GM18507 (cell line): Measurements from ENCODE around the gene NCAN.
A peak's percentile ranks its signal among the peaks of the same experiment; 100 is the strongest.
"Not testable (repeated sequence)": the region's sequence is repeated elsewhere in the genome, so short reads cannot be mapped to it uniquely, and the experiment has no call there.

ENCODE experiments used
- DNase-seq: peaks from one replicate; pipeline ENCODE4 v3.0.0; 2011; ENCODE audit warnings: low read depth; ENCODE audit not compliant: insufficient read length; ENCODE audit errors: extremely low spot score
- FAIRE-seq: peaks from 2 replicates; lab custom pipeline; 2011; peaks lifted over from hg19 to GRCh38; lab: Jason Lieb, UNC

The NCAN gene

DNA sequence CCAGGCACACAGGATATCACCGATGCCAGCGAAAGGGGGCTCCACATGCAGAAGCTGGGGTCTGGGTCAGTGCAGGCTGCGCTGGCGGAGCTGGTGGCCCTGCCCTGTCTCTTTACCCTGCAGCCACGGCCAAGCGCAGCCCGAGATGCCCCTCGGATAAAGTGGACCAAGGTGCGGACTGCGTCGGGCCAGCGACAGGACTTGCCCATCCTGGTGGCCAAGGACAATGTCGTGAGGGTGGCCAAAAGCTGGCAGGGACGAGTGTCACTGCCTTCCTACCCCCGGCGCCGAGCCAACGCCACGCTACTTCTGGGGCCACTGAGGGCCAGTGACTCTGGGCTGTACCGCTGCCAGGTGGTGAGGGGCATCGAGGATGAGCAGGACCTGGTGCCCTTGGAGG, 7.2 kb downstream of the NCAN start:
- FAIRE-seq = no peak

DNA sequence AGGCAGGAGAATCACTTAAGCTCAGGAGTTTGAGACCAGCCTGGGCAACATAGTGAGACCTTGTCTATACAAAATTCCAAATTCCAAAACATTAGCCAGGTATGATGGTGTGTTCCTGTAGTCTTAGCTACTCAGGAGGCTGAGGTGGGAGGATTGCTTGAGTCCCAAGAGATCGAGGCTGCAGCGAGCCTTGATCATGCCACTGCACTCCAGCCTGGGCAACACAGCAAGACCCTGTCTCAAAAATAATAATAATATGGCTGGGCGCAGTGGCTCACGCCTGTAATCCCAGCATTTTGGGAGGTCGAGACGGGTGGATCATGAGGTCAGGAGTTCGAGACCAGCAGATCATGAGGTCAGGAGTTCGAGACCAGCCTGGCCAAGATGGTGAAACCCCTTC, 9.2 kb downstream of the NCAN start:
- not testable (repeated sequence) for FAIRE-seq, DNase-seq

More for the DNA sequence above, 7.2 kb downstream of the NCAN start:
- DNase-seq = no peak

DNA sequence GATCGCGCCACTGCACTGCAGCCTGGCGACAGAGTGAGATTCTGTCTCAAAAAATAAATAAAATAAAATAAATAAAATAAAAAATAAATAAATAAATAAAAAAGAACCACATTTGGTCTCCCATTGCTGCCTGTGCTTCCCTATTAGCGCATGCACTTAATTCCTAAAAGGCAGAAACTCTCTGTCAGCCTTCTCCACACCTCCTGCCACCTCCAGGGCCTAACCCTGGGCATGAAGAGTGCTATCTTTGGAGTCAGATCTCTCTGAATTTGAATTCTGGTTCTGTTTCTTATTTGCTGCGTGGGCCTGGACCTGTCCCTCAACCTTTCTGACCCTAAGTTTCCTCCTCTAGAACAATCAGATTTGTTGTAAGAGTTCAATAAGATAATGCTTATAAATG, 11.3 kb downstream of the NCAN start:
- DNase-seq (no peak), FAIRE-seq (no peak)

DNA sequence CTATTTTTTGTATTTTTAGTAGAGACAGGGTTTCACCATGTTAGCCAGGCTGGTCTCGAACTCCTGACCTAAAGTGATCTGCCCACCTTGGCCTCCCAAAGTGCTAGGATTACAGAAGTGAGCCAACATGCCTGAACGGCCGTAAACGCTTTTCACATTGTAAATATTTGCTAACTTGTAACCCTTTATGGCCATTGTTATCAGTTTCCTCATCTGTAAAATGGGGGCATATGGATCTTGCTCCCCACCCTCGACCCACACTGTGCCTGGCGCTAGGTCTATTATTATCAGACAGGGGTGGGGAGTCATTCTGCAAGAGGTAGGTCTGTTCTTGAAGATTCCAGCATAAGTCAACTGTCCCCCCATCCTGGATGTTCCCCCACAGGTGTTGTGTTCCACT, 11.9 kb downstream of the NCAN start:
- no peak for DNase-seq
- FAIRE-seq = no peak

DNA sequence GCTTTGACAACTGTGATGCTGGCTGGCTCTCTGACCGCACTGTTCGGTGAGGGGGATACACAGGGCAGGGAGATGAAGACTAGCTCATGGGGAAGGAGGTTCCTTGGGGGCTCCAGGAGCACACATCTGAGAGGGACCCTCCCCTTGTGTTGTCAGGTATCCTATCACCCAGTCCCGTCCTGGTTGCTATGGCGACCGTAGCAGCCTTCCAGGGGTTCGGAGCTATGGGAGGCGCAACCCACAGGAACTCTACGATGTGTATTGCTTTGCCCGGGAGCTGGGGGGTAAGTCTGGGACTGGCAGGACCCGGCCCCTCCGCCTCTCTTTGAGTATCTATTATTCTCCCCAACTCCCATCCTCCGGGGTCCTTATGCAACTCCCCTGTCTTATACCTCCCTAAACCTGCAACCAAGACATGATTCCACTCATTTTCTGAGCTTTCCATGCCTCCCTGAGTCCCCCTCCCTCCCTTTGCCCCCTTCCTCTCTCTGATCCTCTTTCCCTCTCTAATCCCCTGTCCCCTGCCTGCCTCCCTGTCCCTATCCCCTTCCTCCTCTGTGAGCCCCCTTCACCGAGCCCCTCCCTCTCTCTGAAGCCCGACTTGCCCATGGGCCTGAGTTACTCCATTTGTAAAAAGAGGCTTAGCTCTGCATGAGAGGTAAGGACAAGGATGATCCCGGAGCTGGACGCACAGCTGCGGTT, 12.5 kb downstream of the NCAN start:
- no peak for FAIRE-seq
- DNase-seq = no peak

DNA sequence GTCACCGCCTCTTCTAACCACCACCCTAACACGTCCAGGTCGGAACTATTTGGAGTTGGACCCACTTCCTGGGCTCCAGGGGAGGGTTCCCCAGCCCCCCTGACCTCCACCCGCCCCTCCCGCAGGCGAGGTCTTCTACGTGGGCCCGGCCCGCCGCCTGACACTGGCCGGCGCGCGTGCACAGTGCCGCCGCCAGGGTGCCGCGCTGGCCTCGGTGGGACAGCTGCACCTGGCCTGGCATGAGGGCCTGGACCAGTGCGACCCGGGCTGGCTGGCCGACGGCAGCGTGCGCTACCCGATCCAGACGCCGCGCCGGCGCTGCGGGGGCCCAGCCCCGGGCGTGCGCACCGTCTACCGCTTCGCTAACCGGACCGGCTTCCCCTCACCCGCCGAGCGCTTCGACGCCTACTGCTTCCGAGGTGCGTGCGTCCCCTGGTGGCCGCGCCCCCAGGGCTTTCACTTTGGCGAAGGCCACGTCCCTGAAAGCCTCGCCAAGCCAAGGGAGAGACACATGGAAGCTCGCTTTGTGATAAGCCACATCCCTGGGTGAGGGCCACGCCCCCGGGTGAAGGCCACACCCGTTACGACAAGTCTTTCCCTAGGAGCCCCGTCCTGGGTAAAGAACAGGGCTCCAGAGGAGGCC, 13.2 kb downstream of the NCAN start:
- DNase-seq (peak; percentile 74), FAIRE-seq (no peak)

DNA sequence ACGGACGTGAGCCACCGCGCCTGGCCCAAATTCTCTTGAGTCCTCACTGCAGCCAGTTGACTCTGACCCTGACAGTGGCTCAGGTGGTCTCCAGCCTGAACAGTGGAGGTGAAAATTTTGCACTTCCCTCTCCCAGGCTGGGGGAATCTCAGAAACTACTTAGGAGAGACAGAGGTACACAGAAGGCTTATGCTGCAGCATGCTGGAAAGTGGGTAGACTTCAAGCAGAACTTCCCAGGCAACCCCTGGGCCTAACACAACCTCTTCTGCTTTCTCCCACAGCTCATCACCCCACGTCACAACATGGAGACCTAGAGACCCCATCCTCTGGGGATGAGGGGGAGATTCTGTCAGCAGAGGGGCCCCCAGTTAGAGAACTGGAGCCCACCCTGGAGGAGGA, 14.4 kb downstream of the NCAN start:
- DNase-seq (no peak), FAIRE-seq (no peak)

DNA sequence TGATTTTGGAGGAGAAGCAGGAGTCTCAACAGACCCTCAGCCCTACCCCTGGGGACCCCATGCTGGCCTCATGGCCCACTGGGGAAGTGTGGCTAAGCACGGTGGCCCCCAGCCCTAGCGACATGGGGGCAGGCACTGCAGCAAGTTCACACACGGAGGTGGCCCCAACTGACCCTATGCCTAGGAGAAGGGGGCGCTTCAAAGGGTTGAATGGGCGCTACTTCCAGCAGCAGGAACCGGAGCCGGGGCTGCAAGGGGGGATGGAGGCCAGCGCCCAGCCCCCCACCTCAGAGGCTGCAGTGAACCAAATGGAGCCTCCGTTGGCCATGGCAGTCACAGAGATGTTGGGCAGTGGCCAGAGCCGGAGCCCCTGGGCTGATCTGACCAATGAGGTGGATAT, 14.9 kb downstream of the NCAN start:
- FAIRE-seq = no peak

DNA sequence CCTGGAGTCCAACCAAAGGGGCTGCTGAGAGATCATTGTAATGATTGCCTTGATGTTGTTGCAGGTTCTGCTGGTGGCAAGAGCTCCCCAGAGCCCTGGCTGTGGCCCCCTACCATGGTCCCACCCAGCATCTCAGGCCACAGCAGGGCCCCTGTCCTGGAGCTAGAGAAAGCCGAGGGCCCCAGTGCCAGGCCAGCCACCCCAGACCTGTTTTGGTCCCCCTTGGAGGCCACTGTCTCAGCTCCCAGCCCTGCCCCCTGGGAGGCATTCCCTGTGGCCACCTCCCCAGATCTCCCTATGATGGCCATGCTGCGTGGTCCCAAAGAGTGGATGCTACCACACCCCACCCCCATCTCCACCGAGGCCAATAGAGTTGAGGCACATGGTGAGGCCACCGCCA, 15.5 kb downstream of the NCAN start:
- no peak for FAIRE-seq

More for the DNA sequence above, 14.9 kb downstream of the NCAN start:
- DNase-seq = no peak

DNA sequence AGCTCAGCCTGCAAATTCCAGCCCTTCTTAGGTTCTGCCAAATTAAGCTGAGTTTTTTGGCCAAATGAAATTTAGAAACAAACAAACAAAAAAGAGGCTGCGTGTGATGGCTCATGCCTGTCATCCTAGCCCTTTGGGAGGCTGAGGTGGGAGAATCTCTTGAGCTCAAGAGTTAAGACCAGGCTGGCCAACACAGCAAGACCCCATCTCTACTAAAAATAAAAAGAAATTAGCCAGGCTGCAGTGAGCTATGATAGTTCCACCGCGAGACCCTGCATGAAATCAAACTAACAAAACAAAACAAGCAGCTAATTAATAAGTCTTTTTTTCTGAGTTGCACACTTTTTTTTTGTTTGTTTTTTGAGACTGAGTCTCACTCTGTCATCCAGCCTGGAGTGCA, 17.9 kb downstream of the NCAN start:
- no peak for FAIRE-seq
- DNase-seq = no peak

More for the DNA sequence above, 15.5 kb downstream of the NCAN start:
- no peak for DNase-seq

DNA sequence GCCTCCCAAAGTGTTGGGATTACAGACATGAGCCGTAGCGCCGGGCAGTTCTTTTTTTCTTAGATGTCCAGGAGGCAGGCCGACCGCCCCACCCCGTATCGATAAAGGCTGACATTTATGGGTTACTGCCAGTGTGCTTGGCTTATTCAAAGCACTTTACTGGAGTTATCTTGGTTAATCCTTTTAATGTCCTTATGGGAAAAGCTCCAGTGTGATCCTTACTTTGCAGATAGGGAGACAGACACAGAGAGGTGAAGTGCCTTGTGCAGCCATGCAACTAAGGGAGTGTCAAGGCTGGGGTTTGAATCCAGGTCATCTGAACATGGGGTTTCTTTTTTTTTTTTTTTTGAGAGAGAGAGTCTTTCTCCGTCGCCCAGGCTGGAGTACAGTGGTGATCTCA, 19.2 kb downstream of the NCAN start:
- no peak for FAIRE-seq
- no peak for DNase-seq

DNA sequence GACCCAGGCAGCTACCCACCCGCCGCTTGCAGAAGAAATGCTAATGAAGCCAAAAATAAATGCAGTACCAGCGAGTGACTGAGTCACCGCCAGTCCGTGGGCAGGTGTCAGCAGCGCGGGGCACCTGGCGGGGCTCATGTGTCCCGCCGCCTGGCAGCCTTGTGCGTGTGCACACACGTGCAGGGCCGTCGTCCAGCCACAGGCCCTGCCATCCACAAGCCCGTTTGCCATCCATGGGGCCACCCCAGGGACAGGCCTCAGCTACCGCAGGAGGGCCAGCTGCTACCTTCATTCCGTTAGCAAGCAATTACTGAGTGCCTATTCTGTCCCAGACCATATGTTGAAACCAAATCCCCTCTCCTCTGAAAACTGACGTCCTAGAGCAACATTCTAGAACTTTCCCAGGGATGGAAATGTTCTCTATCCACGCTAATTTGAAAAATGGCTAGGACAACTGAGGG, 20.5 kb downstream of the NCAN start:
- FAIRE-seq = no peak
- DNase-seq = no peak

DNA sequence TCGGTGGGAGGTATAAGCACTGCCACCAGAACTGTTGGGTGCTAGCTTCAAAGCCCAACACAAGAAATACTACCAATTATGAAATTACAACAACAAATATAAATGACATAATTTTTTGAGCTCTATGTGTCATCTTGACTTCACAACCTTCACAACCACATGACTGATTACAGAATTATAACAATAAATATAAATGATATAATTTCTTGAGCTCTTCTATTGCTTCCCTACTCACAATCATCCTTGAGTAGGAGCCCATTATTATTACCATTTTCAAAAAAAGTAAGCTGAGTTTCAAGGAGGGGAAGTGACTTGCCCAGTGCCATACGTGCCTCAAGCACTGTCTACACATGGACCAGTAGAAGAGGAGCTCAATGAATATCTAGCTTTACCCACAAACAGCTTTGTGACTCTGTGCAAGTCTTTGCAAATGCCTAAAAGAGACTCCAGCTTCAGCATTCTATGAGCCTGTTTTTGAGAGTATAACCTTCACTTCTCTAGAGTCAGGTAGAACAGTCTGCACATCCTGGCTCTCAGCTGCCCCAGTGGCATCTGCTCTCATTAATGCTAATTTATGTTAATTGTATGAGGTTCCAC, 22.6 kb downstream of the NCAN start:
- DNase-seq (no peak), FAIRE-seq (no peak)

DNA sequence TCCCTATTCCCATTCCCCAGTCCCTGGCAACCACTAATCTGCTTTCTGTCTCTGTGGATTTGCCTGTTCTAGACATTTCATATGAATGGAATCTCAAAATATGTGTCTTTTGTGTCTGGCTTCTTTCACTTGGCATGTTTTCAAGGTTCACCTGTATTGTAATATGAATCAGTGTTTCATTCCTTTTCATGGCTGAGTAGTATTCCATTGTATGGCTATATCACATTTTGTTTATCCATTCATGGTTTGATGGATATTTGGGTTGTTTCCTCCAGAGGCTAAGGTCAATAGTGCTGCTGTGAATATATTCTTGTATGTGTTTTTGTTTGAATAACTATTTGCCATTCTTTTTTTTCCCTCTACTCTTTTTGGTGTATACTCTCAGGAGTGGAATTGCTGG, 24.4 kb downstream of the NCAN start:
- no peak for FAIRE-seq

DNA sequence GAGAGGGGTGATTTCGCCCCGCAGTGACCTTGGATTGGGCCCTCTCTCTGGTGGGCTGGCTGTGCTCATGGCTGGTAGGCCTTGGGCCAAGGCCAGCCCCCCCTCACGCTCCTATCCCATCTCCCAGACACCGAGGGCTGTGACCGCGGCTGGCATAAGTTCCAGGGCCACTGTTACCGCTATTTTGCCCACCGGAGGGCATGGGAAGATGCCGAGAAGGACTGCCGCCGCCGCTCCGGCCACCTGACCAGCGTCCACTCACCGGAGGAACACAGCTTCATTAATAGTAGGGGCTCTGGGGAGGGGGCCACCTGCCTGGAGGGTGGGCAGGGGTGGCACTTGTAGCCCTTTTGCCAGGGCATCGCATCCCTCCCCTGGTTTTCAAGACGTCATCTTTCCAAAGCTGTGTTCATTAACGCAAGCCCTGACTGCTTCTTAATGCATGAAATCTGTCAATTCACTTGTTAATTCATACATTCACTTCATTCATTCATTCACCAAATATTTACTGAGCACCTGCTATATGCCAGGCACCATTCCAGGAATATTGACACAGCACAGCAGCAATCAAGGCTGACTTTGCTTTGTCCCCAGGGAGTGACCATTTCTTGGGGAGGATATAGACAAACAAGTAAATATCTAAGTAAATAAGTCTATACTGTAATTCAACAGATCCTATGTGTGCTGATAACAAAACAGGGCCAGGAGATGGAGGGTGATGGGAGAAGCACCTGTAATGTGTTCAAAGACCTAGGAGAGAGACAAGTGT, 26.6 kb downstream of the NCAN start:
- DNase-seq (no peak), FAIRE-seq (no peak)

More for the DNA sequence above, 24.4 kb downstream of the NCAN start:
- DNase-seq = no peak

DNA sequence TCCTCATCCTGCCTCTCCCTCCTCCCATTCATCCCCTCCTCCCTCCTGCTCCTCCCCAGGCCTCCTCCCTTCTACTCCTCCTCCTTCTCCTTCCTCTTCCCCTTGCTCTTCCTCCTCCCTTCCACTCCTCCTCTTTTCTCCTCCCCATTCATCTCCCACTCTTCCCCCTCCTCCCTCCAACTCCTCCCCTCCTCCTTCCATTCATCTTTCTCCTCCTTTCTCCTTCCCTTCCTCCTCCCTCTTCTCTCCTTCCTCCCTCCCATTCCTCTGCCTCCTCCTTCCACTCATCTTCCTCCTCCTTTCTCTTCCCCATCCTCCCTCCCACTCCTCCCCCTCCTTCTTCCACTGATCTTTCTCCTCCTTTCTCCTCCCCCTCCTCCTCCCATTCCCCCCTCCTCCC, 27.9 kb downstream of the NCAN start:
- no peak for DNase-seq
- FAIRE-seq = no peak

DNA sequence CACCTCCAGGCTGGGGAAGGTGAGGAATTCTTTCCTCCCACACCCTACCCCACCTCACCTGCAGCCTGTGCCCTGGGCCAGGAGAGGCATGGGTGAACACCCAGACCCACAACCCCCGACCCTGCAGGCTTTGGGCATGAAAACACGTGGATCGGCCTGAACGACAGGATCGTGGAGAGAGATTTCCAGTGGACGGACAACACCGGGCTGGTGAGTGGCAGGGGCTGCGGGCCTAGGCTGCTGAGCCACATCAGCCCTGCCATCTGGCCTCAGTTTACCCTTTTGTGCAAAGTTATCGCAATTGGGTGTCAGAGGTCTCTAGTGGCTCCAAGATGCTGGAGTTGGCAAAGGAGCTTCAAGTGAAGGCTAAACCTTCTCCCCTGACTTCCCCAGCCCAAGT, 28.7 kb downstream of the NCAN start:
- FAIRE-seq (no peak), DNase-seq (no peak)

DNA sequence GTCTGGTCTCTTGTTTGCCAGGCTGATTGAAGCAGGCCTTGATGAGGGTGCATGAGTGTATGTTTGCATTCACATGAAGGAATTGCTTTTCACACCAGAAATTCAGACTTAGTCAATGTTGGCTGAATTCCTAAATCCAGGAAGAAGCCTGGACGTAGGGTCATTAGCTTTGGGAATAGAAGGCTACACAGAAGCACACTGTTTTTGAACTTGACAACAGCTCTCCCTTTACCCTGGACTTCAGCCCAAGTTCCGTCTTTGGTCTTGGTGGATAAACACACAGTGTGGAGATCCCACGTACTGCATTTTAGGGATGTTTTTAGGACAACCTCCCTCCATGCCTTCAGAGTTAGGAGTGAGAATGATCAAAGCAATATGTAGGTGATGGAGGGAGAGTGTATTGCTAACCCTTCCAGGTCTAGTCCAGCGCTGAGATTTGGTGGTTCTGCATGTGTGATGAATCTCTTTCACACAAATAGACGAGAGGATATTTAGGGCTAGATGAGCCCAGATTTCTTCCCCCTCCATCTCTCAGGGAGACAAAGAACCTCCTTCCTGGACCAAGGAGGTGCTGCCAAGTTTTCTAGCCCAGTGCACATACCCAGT, 38.5 kb downstream of the NCAN start:
- FAIRE-seq = no peak

DNA sequence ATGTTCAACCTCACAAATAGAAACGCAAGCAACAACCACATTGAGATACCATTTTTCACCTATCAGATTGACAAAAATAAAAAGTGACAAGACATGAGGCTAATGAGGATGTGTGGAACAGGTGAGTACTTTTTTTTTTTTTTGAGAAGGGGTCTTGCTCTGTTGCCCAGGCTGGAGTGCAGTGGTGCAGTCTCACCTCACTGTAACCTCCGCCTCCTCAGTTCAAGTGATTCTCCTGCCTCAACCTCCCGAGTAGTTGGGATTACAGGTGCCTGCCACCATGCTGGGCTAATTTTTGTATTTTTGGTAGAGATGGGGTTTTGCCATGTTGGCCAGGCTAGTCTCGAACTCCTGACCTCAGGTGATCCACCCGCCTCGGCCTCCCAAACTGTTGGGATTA, 41.7 kb downstream of the NCAN start:
- DNase-seq, FAIRE-seq: not testable (repeated sequence)

More for the DNA sequence above, 38.5 kb downstream of the NCAN start:
- DNase-seq = no peak
